Measurements from ENCODE around the gene TSPEAR. TPM values are rescaled to one million over a fixed set of nuclear protein-coding genes. Genes with fewer than 3 reads are reported as not detected.
A peak's percentile ranks its signal among the peaks of the same experiment; 100 is the strongest.

The TSPEAR gene
- total RNA-seq, 4 donors from 2014 or later: 0.18 to 0.69 (median 0.51) TPM; not detected in 1

- H3K9me3 ChIP-seq: no peaks in the 10 kb centered on the region
- no peaks in the 10 kb centered on the region for H3K36me3 ChIP-seq
- TF ChIP-seq CTCF (IDR thresholded peaks at IDR 0.05) (no peak), POLR2A (IDR thresholded peaks at IDR 0.05) (no peak)
- H3K4me3 ChIP-seq: no peak overlapping the region
- H3K4me1 ChIP-seq: no peaks in the 10 kb centered on the region
- H3K27ac ChIP-seq: no peak overlapping the region
- intact Hi-C loops (cut with DNase I; ENCODE audit: low total_unique reads): no loop called here
- peaks cover 0 to 28% of the 10 kb centered on the region in 2 donors for H3K27me3 ChIP-seq
- peak in 1 of 2 donors; percentile 7 for DNase-seq
These were observed 7.4 kb downstream of the TSPEAR start for GRCh38 chr21:44703731-44704635.

- H3K9me3 ChIP-seq: no peaks in the 10 kb centered on the region
- H3K36me3 ChIP-seq: no peaks in the 10 kb centered on the region
- no peak overlapping the region for H3K27ac ChIP-seq
- peak in 1 of 2 donors; percentile 3 for DNase-seq
- H3K4me1 ChIP-seq: no peaks in the 10 kb centered on the region
- intact Hi-C loops (cut with DNase I; ENCODE audit: low total_unique reads): no loop called here
- no peak for TF ChIP-seq POLR2A (IDR thresholded peaks at IDR 0.05)
- TF ChIP-seq CTCF (IDR thresholded peaks at IDR 0.05): no peak
- H3K27me3 ChIP-seq: peaks cover 0 to 23% of the 10 kb centered on the region in 2 donors
- no peak overlapping the region for H3K4me3 ChIP-seq
These were observed 8.2 kb downstream of the TSPEAR start for GRCh38 chr21:44702973-44703730.

- H3K9me3 ChIP-seq: no peaks in the 10 kb centered on the region
- TF ChIP-seq POLR2A (IDR thresholded peaks at IDR 0.05) (no peak), CTCF (IDR thresholded peaks at IDR 0.05) (no peak)
- intact Hi-C loops (cut with DNase I; ENCODE audit: low total_unique reads): no loop called here
- no peak overlapping the region for H3K27ac ChIP-seq
- DNase-seq: peak in 1 of 2 donors; percentile 10
- no peak overlapping the region for H3K4me3 ChIP-seq
- peaks cover 0 to 19% of the 10 kb centered on the region in 2 donors for H3K27me3 ChIP-seq
- no peaks in the 10 kb centered on the region for H3K36me3 ChIP-seq
- no peaks in the 10 kb centered on the region for H3K4me1 ChIP-seq
These were observed 9.0 kb downstream of the TSPEAR start for GRCh38 chr21:44702111-44702972.

GRCh38 chr21:44701541-44701940 is 9.8 kb downstream of the TSPEAR start:
- H3K4me1 ChIP-seq: no peaks in the 10 kb centered on the region
- DNase-seq: no peak
- H3K27me3 ChIP-seq: peaks cover 0 to 13% of the 10 kb centered on the region in 2 donors
- intact Hi-C loops (cut with DNase I; ENCODE audit: low total_unique reads): no loop called here
- no peak overlapping the region for H3K4me3 ChIP-seq
- H3K9me3 ChIP-seq: no peaks in the 10 kb centered on the region
- TF ChIP-seq CTCF (IDR thresholded peaks at IDR 0.05) (no peak), POLR2A (IDR thresholded peaks at IDR 0.05) (no peak)
- H3K36me3 ChIP-seq: no peaks in the 10 kb centered on the region
- H3K27ac ChIP-seq: no peak overlapping the region
